CD4-positive, CD25-positive, alpha-beta regulatory T cell (primary cell): ENCODE measurements around the gene SPRED2. TPM values are rescaled to one million over a fixed set of nuclear protein-coding genes. Genes with fewer than 3 reads are reported as not detected.
A peak's percentile ranks its signal among the peaks of the same experiment; 100 is the strongest.

Source experiments
- ATAC-seq, 2 donors: fragments of 150-1000 bp; cut with Tn5 transposase; one replicate each; pipeline ENCODE4 v1.10.0; 2021; ENCODE audit warnings: low read depth in 2 of 2, moderate number of reproducible peaks in 2 of 2, moderate library complexity in 1 of 2
- DNase-seq, 3 donors: peaks; one replicate each; pipeline versions ENCODE4 v3.0.0 to v3.0.0-alpha.2; 2012 to 2022; ENCODE audit warnings: mixed read lengths in 1 of 3
- H3K27ac ChIP-seq: one replicate; pipeline ENCODE4 v1.7.0; 2013; ENCODE audit warnings: mild to moderate bottlenecking, low read length; ENCODE audit not compliant: insufficient read depth, poor library complexity, severe bottlenecking
- H3K27me3 ChIP-seq: one replicate; pipeline ENCODE4 v1.7.0; 2013; ENCODE audit warnings: low read length; ENCODE audit not compliant: control insufficient read depth, insufficient read depth
- H3K36me3 ChIP-seq: one replicate; pipeline ENCODE4 v1.7.0; 2013; ENCODE audit warnings: mild to moderate bottlenecking, low read length, moderate library complexity; ENCODE audit not compliant: control insufficient read depth, insufficient read depth
- H3K4me1 ChIP-seq: 2 replicates; pipeline ENCODE4 v1.7.0; 2013; ENCODE audit warnings: mild to moderate bottlenecking, low read length; ENCODE audit not compliant: insufficient read depth, control insufficient read depth, poor library complexity, severe bottlenecking
- H3K4me3 ChIP-seq: one replicate; pipeline ENCODE4 v1.7.0; 2013; ENCODE audit warnings: low read depth, mild to moderate bottlenecking, low read length, moderate library complexity
- H3K9me3 ChIP-seq, 2 experiments: 1 replicate in 1 of 2; 2 replicates in 1 of 2; pipeline ENCODE4 v1.7.0; 2013; ENCODE audit warnings: low read length in 2 of 2, mild to moderate bottlenecking in 1 of 2, moderate library complexity in 1 of 2; ENCODE audit not compliant: control insufficient read depth in 2 of 2
- H3K27ac Mint-ChIP-seq, 3 donors: one replicate each; pipeline ENCODE4 v1.8.0; 2020 to 2022; ENCODE audit warnings: mild to moderate bottlenecking in 3 of 3, mixed read lengths in 3 of 3, moderate library complexity in 2 of 3
- H3K27me3 Mint-ChIP-seq: one replicate; pipeline ENCODE4 v1.8.0; 2022; ENCODE audit warnings: mild to moderate bottlenecking, mixed read lengths
- H3K36me3 Mint-ChIP-seq: one replicate; pipeline ENCODE4 v1.8.0; 2020; ENCODE audit warnings: mixed read lengths
- H3K4me1 Mint-ChIP-seq, 4 donors: one replicate each; pipeline ENCODE4 v1.8.0; 2020 to 2022; ENCODE audit warnings: mixed read lengths in 4 of 4, mild to moderate bottlenecking in 1 of 4
- H3K4me3 Mint-ChIP-seq, 4 donors: one replicate each; pipeline ENCODE4 v1.8.0; 2020 to 2022; ENCODE audit warnings: mild to moderate bottlenecking in 4 of 4, mixed read lengths in 4 of 4, moderate library complexity in 3 of 4
- H3K9me3 Mint-ChIP-seq, 7 donors: one replicate each; pipeline ENCODE4 v1.8.0; 2020 to 2022; ENCODE audit warnings: mixed read lengths in 7 of 7, mild to moderate bottlenecking in 3 of 7, moderate library complexity in 2 of 7
- polyA plus RNA-seq, 4 donors: library from polyadenylated mRNA; unstranded; fragments of 300-500 nt; fragmentation: Illumina TruSeq; gene quantifications; one replicate each; pipeline ENCODE4 v1.2.3, GENCODE V29; 2021
- total RNA-seq: library from RNA; stranded (reverse); gene quantifications from one replicate; pipeline ENCODE4 v1.2.3, GENCODE V29; 2022

Gene SPRED2
- total and polyA plus RNA-seq, 5 donors from 2014 or later, result 0.23 to 6.3 (median 1.1) TPM

DNA sequence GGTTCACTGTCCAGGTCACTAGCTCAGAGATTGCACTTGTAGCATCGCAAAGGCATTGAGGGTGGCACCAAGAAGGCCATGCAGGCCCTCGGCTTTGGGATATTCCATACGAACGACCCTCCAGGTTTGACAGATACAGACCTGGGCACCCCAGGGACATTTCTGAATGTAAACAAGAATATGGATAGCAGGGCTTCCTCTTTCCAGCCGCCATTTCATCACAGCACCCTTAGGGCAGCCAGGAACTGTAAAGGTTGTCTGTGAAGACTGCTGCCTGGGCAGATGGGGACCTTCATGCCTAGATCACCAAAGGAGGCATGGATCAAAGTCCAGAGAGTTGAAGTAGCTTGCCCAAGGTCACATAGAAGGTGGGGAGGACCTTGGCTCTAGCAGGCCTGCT, 134.3 kb downstream of the SPRED2 start:
- peaks cover 27% of the 10 kb centered on the region for H3K4me1 ChIP-seq
- H3K27me3 Mint-ChIP-seq, result peaks cover 5% of the 10 kb centered on the region
- H3K27ac ChIP-seq, result no peak overlapping the region
- no peaks in the 10 kb centered on the region for H3K27me3 ChIP-seq
- no peak overlapping the region for H3K4me3 Mint-ChIP-seq
- DNase-seq (no peak), ATAC-seq (no peak)
- H3K27ac Mint-ChIP-seq, result peak overlapping the region in 1 of 3 donors; percentile 20
- no peaks in the 10 kb centered on the region for H3K9me3 Mint-ChIP-seq
- H3K36me3 ChIP-seq, result no peaks in the 10 kb centered on the region
- no peaks in the 10 kb centered on the region for H3K9me3 ChIP-seq
- no peaks in the 10 kb centered on the region for H3K36me3 Mint-ChIP-seq
- H3K4me3 ChIP-seq, result no peak overlapping the region
- peaks cover 22 to 39% (median 30%) of the 10 kb centered on the region in 4 donors for H3K4me1 Mint-ChIP-seq

- H3K27me3 Mint-ChIP-seq, result peaks cover 5% of the 10 kb centered on the region
- no peak overlapping the region for H3K27ac Mint-ChIP-seq
- Histone ChIP-seq H3K4me3 (no peak overlapping the region), H3K36me3 (no peaks in the 10 kb centered on the region), H3K27me3 (no peaks in the 10 kb centered on the region), H3K9me3 (no peaks in the 10 kb centered on the region), H3K27ac (no peak overlapping the region), H3K4me1 (peaks cover 27% of the 10 kb centered on the region)
- DNase-seq (no peak), ATAC-seq (no peak)
- H3K36me3 Mint-ChIP-seq, result no peaks in the 10 kb centered on the region
- no peak overlapping the region for H3K4me3 Mint-ChIP-seq
- peaks cover 20 to 36% (median 26%) of the 10 kb centered on the region in 4 donors for H3K4me1 Mint-ChIP-seq
- H3K9me3 Mint-ChIP-seq, result no peaks in the 10 kb centered on the region
Observed at GRCh38 chr2:65297544-65297943, 134.9 kb downstream of the SPRED2 start.

DNA sequence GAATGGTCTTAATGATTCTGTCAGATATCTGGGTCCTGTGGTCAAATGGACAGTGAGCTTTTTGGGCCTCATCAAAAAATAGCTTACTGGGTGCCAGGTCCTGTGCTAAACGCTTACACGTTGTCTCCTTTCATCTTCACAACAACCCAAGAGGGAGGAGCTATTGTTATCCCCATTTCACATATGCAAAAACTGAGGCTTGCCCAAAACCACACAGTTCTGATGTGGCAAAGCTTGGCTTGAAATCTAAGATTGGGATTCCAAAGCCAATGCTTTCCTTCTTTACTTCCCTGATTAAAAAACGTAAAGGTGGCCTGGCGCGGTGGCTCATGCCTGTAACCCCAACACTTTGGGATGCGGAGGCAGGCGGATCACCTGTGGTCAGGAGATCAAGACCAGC, 135.4 kb downstream of the SPRED2 start:
- H3K9me3 ChIP-seq, result no peaks in the 10 kb centered on the region
- DNase-seq (no peak), ATAC-seq (no peak)
- no peaks in the 10 kb centered on the region for H3K36me3 ChIP-seq
- Mint-ChIP-seq H3K4me3 (peak overlapping the region in 1 of 4 donors; percentile 33), H3K4me1 (peaks cover 15 to 30% (median 21%) of the 10 kb centered on the region in 4 donors), H3K9me3 (no peaks in the 10 kb centered on the region), H3K27ac (no peak overlapping the region), H3K36me3 (no peaks in the 10 kb centered on the region), H3K27me3 (peaks cover 5% of the 10 kb centered on the region)
- H3K4me3 ChIP-seq, result no peak overlapping the region
- no peak overlapping the region for H3K27ac ChIP-seq
- peaks cover 22% of the 10 kb centered on the region for H3K4me1 ChIP-seq
- no peaks in the 10 kb centered on the region for H3K27me3 ChIP-seq

DNA sequence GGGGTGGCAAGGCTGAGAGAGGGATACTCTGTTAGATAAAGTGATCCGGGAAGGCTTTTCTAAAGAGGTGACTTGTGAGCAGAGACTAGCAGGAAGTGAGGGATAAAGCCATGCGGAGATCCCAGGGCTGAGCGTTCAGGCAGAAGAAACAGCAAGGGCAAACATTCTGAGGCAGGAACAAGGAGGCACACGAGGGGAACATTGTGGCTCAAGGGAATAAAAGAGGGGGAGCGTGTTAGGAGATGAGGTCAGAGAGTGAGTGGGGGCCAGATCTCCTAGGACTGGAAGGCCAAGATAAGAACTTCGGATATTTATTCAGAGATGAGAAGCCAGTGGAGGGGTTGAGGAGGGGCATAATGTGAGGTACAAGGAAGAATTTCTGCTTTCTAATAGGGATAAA, 137.7 kb downstream of the SPRED2 start:
- DNase-seq (no peak), ATAC-seq (no peak)
- Mint-ChIP-seq H3K27me3 (peaks cover 9% of the 10 kb centered on the region), H3K4me3 (no peak overlapping the region), H3K27ac (no peak overlapping the region), H3K4me1 (peaks cover 0 to 13% (median 6%) of the 10 kb centered on the region in 4 donors), H3K36me3 (no peaks in the 10 kb centered on the region), H3K9me3 (no peaks in the 10 kb centered on the region)
- Histone ChIP-seq H3K9me3 (no peaks in the 10 kb centered on the region), H3K27me3 (no peaks in the 10 kb centered on the region), H3K27ac (no peak overlapping the region), H3K4me1 (no peaks in the 10 kb centered on the region), H3K4me3 (no peak overlapping the region), H3K36me3 (no peaks in the 10 kb centered on the region)

GRCh38 chr2:65294136-65294535, 138.3 kb downstream of the SPRED2 start:
- peaks cover 0 to 8% (median 4%) of the 10 kb centered on the region in 4 donors for H3K4me1 Mint-ChIP-seq
- no peaks in the 10 kb centered on the region for H3K9me3 Mint-ChIP-seq
- no peak for DNase-seq
- H3K27me3 Mint-ChIP-seq, result peaks cover 9% of the 10 kb centered on the region
- no peak for ATAC-seq
- Histone ChIP-seq H3K4me3 (no peak overlapping the region), H3K36me3 (no peaks in the 10 kb centered on the region), H3K27ac (no peak overlapping the region), H3K9me3 (no peaks in the 10 kb centered on the region), H3K27me3 (no peaks in the 10 kb centered on the region), H3K4me1 (no peaks in the 10 kb centered on the region)
- H3K36me3 Mint-ChIP-seq, result no peaks in the 10 kb centered on the region
- H3K4me3 Mint-ChIP-seq, result no peak overlapping the region
- H3K27ac Mint-ChIP-seq, result no peak overlapping the region

DNA sequence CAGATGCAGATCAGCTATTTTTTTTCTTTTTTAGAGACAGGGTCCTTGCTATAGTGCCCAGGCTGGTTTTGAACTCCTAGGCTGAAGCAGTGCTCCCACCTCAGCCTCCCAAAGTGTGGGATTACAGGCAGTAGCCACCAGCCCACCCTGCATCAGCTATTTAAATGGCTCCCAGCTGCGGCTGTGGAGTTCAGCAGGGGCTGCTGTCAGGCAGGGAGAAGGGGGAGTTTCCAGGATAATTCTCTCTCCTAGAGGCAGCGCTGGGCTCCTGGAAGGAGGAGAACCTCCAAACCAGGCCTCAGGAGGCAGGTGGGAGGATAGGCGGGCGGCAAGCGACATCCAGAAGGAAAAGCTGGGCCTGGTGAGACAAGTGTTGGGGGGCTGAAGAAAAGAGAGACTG, 139.0 kb downstream of the SPRED2 start:
- Histone ChIP-seq H3K27me3 (no peaks in the 10 kb centered on the region), H3K4me3 (no peak overlapping the region), H3K36me3 (no peaks in the 10 kb centered on the region), H3K4me1 (no peaks in the 10 kb centered on the region), H3K9me3 (no peaks in the 10 kb centered on the region), H3K27ac (no peak overlapping the region)
- DNase-seq (no peak), ATAC-seq (no peak)
- no peaks in the 10 kb centered on the region for H3K36me3 Mint-ChIP-seq
- no peaks in the 10 kb centered on the region for H3K9me3 Mint-ChIP-seq
- no peak overlapping the region for H3K27ac Mint-ChIP-seq
- no peak overlapping the region for H3K4me3 Mint-ChIP-seq
- peaks cover 0 to 8% (median 4%) of the 10 kb centered on the region in 4 donors for H3K4me1 Mint-ChIP-seq
- H3K27me3 Mint-ChIP-seq, result peaks cover 9% of the 10 kb centered on the region

DNA sequence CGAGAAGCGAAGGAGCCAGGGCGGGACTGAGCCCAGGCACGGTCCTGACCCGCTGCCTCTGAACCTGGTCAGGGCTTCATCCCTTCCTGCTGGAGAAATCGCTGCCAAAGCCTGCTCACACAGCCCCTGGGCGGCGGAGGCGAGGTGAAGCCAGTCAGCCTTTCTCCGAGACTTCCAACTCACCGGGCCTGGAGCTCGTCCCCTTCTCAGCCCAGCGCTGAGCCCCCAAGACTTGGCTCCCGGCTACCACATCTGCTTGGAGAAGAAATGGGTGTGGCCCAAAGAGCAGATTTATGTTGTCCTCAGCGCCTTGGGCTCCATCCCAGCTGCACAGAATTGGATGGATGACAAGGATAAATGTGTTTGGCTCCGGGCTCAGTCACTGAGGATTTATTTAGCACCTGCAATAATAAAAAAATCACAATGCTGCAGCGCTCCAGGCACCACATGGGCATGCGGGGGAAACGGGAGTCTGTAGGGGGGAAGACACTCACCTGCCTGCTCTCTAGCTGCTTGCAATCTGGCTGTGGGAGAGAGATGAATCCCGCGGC, 139.9 kb downstream of the SPRED2 start:
- Histone ChIP-seq H3K4me3 (no peak overlapping the region), H3K27me3 (no peaks in the 10 kb centered on the region), H3K4me1 (no peaks in the 10 kb centered on the region), H3K36me3 (no peaks in the 10 kb centered on the region), H3K27ac (no peak overlapping the region), H3K9me3 (no peaks in the 10 kb centered on the region)
- ATAC-seq, result no peak
- Mint-ChIP-seq H3K27me3 (peaks cover 11% of the 10 kb centered on the region), H3K27ac (no peak overlapping the region), H3K4me3 (no peak overlapping the region), H3K4me1 (peaks cover 0 to 4% (median 2%) of the 10 kb centered on the region in 4 donors), H3K36me3 (no peaks in the 10 kb centered on the region), H3K9me3 (no peaks in the 10 kb centered on the region)
- no peak for DNase-seq

GRCh38 chr2:65292106-65292400, 140.3 kb downstream of the SPRED2 start:
- H3K4me3 Mint-ChIP-seq, result no peak overlapping the region
- no peak for ATAC-seq
- H3K27me3 Mint-ChIP-seq, result peaks cover 14% of the 10 kb centered on the region
- no peaks in the 10 kb centered on the region for H3K36me3 Mint-ChIP-seq
- peaks cover 0 to 4% (median 1%) of the 10 kb centered on the region in 4 donors for H3K4me1 Mint-ChIP-seq
- no peak for DNase-seq
- Histone ChIP-seq H3K36me3 (no peaks in the 10 kb centered on the region), H3K4me3 (no peak overlapping the region), H3K27me3 (no peaks in the 10 kb centered on the region), H3K27ac (no peak overlapping the region), H3K9me3 (no peaks in the 10 kb centered on the region), H3K4me1 (no peaks in the 10 kb centered on the region)
- H3K9me3 Mint-ChIP-seq, result no peaks in the 10 kb centered on the region
- no peak overlapping the region for H3K27ac Mint-ChIP-seq
